ENCODE measurements around the gene CHD6.
A peak's percentile ranks its signal among the peaks of the same experiment; 100 is the strongest.

The CHD6 gene

GRCh38 chr20:41621421-41621820 lies 3.2 kb upstream of the CHD6 start:
- no peak for DNase-seq (ENCODE audit: low read depth in 3 of 3)

- no peak for DNase-seq (ENCODE audit: low read depth in 3 of 3)
Measured at GRCh38 chr20:41619360-41620100, 1.4 kb upstream of the CHD6 start.

- no peak for DNase-seq (ENCODE audit: low read depth in 3 of 3)
Measured at GRCh38 chr20:41618807-41619311, 682 bp upstream of the CHD6 start.

GRCh38 chr20:41617059-41617901 lies 897 bp downstream of the CHD6 start:
- DNase-seq (ENCODE audit: low read depth in 3 of 3): peak; percentile 4 to 37 (median 26)

GRCh38 chr20:41616228-41616627 lies 1.9 kb downstream of the CHD6 start:
- DNase-seq (ENCODE audit: low read depth in 3 of 3): no peak

GRCh38 chr20:41615676-41616075 lies 2.5 kb downstream of the CHD6 start:
- no peak for DNase-seq (ENCODE audit: low read depth in 3 of 3)

- no peak for DNase-seq (ENCODE audit: low read depth in 3 of 3)
Measured at GRCh38 chr20:41615110-41615509, 3.1 kb downstream of the CHD6 start.

- no peak for DNase-seq (ENCODE audit: low read depth in 3 of 3)
Measured at GRCh38 chr20:41613321-41613720, 4.9 kb downstream of the CHD6 start.

- no peak for DNase-seq (ENCODE audit: low read depth in 3 of 3)
Measured at GRCh38 chr20:41609474-41609873, 8.7 kb downstream of the CHD6 start.

GRCh38 chr20:41608606-41609005 lies 9.6 kb downstream of the CHD6 start:
- DNase-seq (ENCODE audit: low read depth in 3 of 3): no peak

- no peak for DNase-seq (ENCODE audit: low read depth in 3 of 3)
Measured at GRCh38 chr20:41607791-41608190, 10.4 kb downstream of the CHD6 start.

GRCh38 chr20:41604002-41604401 lies 14.2 kb downstream of the CHD6 start:
- no peak for DNase-seq (ENCODE audit: low read depth in 3 of 3)

GRCh38 chr20:41601742-41602141 lies 16.4 kb downstream of the CHD6 start:
- DNase-seq (ENCODE audit: low read depth in 3 of 3): no peak

GRCh38 chr20:41600926-41601631 lies 17.1 kb downstream of the CHD6 start:
- no peak for DNase-seq (ENCODE audit: low read depth in 3 of 3)

GRCh38 chr20:41599699-41600104 lies 18.5 kb downstream of the CHD6 start:
- DNase-seq (ENCODE audit: low read depth in 3 of 3): no peak

GRCh38 chr20:41598719-41599118 lies 19.5 kb downstream of the CHD6 start:
- no peak for DNase-seq (ENCODE audit: low read depth in 3 of 3)

GRCh38 chr20:41594514-41595322 lies 23.5 kb downstream of the CHD6 start:
- DNase-seq (ENCODE audit: low read depth in 3 of 3): no peak

GRCh38 chr20:41592516-41593216 lies 25.5 kb downstream of the CHD6 start:
- no peak for DNase-seq (ENCODE audit: low read depth in 3 of 3)

GRCh38 chr20:41587956-41588355 lies 30.2 kb downstream of the CHD6 start:
- DNase-seq (ENCODE audit: low read depth in 3 of 3): no peak

- DNase-seq (ENCODE audit: low read depth in 3 of 3): no peak
Measured at GRCh38 chr20:41587523-41587922, 30.7 kb downstream of the CHD6 start.

GRCh38 chr20:41586772-41587171 lies 31.4 kb downstream of the CHD6 start:
- no peak for DNase-seq (ENCODE audit: low read depth in 3 of 3)
